ACC112 (cell line): Measurements from ENCODE around the gene MYL10.
"Not testable (repeated sequence)": the region's sequence is repeated elsewhere in the genome, so short reads cannot be mapped to it uniquely, and the experiment has no call there.

Source experiments
- H2AFZ ChIP-seq: fragments of 200-600 bp; sonication (generic); one replicate; pipeline ENCODE4 v1.6.0; 2017; ENCODE audit warnings: antibody characterized with exemption, low read length; ENCODE audit not compliant: unreplicated experiment
- H3K27ac ChIP-seq: fragments of 200-600 bp; sonication (generic); 2 replicates; pipeline ENCODE4 v1.5.1; 2014; ENCODE audit warnings: low read depth, mild to moderate bottlenecking, antibody characterized with exemption, low read length, moderate library complexity
- H3K27me3 ChIP-seq: fragments of 200-600 bp; sonication (generic); 2 replicates; pipeline ENCODE4 v1.6.1; 2014; ENCODE audit warnings: mild to moderate bottlenecking, antibody characterized with exemption, low read length, moderate library complexity, mixed read lengths; ENCODE audit not compliant: insufficient read depth
- H3K36me3 ChIP-seq: fragments of 200-600 bp; sonication (generic); 2 replicates; pipeline ENCODE4 v1.6.1; 2016; ENCODE audit warnings: mild to moderate bottlenecking, antibody characterized with exemption, low read length, moderate library complexity, mixed read lengths; ENCODE audit not compliant: insufficient read depth
- H3K4me1 ChIP-seq: fragments of 200-600 bp; sonication (generic); one replicate; pipeline ENCODE4 v1.6.1; 2016; ENCODE audit warnings: low read length, mixed read lengths; ENCODE audit not compliant: insufficient read depth, unreplicated experiment, control insufficient read depth
- H3K4me3 ChIP-seq: fragments of 200-600 bp; sonication (generic); 2 replicates; pipeline ENCODE4 v1.5.1; 2014; ENCODE audit warnings: mild to moderate bottlenecking, low read depth, low read length
- H3K79me2 ChIP-seq: fragments of 200-600 bp; sonication (generic); one replicate; pipeline ENCODE4 v1.6.0; 2016; ENCODE audit warnings: low read length; ENCODE audit not compliant: control insufficient read depth, unreplicated experiment, insufficient read depth

The MYL10 gene

DNA sequence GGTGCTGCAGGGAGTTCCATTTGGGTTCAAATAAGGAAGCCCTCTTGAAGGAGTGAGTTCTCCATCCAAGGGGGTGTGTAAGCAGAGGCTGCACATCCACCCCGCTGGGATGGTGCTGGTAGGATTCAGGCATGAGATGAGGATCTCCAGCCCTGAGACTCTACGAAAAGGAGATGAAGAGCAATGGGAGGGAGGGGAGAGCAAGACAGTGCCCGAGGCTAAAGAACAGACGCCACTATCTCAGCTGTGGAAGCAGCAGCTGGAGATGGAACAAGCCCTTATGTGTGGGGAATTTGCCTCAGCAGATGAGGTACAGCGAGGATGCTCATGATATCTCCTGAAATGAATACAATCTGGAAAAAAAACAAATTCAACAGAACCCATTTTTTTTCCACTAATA lies 28.1 kb upstream of the MYL10 start:
- Histone ChIP-seq H2AFZ (no peak overlapping the region), H3K79me2 (no peaks in the 10 kb centered on the region), H3K27me3 (peaks cover 44% of the 10 kb centered on the region), H3K4me3 (no peak overlapping the region), H3K4me1 (no peaks in the 10 kb centered on the region), H3K36me3 (no peaks in the 10 kb centered on the region), H3K27ac (no peak overlapping the region)

DNA sequence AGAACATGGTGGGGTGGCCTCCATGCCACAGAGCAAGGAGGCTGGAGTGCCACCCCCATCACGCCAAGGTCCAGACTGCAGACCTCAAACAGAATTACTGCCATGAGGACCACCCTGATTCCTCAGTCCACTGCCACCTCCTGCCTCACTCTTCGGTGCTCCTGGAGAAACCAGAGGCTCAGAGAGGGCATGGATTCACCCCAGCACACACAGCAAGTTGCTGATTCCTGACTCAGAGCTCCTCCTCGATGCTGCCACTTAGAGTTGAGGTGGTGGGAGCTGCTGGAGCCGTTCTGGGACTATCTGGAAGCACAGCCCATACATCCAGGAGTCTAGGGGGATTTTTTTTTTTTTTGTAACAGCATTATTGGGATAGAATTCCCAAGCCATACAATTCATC lies 22.0 kb upstream of the MYL10 start:
- Histone ChIP-seq H3K36me3 (no peaks in the 10 kb centered on the region), H3K27ac (no peak overlapping the region), H3K79me2 (no peaks in the 10 kb centered on the region), H3K4me1 (no peaks in the 10 kb centered on the region), H3K27me3 (peaks cover 16% of the 10 kb centered on the region), H3K4me3 (no peak overlapping the region), H2AFZ (no peak overlapping the region)

GRCh38 chr7:101650579-101651081 lies 21.5 kb upstream of the MYL10 start:
- Histone ChIP-seq H3K4me3 (no peak overlapping the region), H2AFZ (no peak overlapping the region), H3K79me2 (no peaks in the 10 kb centered on the region), H3K4me1 (no peaks in the 10 kb centered on the region), H3K27ac (no peak overlapping the region), H3K27me3 (peaks cover 12% of the 10 kb centered on the region), H3K36me3 (no peaks in the 10 kb centered on the region)

DNA sequence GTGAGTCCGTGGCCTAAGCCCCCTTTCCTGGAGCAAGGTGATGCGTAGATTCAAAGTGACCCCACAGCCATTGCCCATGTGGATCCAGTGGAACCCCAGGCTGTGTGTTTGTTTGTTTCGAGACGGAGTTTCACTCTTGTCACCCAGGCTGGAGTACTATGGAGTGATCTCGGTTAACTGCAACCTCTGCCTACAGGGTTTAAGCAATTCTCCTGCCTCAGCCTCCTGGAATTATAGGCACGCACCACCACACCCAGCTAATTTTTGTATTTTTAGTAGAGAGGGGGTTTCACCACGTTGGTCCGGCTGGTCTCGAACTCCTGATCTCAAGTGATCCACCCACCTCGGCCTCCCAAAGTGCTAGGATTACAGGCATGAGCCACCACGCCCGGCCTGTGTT lies 18.8 kb upstream of the MYL10 start:
- H3K27ac ChIP-seq, H3K4me3 ChIP-seq, H3K4me1 ChIP-seq, H3K79me2 ChIP-seq, H3K36me3 ChIP-seq, H2AFZ ChIP-seq: not testable (repeated sequence)
- H3K27me3 ChIP-seq = peaks cover 12% of the 10 kb centered on the region

DNA sequence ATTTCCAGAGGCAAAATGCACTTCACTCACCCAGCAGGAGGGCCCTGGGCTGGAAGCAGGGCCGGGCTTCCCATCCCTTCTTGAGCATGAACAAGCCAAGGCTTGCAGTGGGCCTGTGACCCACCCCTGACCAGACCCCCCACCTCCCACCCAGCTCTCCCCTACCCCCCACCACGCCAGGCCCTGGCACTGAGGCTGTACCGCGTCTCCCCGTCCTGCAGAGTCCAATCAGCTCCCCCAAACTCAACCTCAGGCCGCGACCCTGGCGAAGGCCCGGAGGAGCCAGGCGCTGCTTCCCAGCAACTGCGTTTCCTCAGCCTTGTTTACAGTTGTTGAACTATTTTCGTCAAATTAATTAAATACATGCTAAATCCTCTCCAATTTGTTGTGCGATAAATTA lies 16.9 kb upstream of the MYL10 start:
- Histone ChIP-seq H3K4me3 (no peak overlapping the region), H3K79me2 (no peaks in the 10 kb centered on the region), H3K4me1 (no peaks in the 10 kb centered on the region), H2AFZ (no peak overlapping the region), H3K36me3 (no peaks in the 10 kb centered on the region), H3K27ac (no peak overlapping the region), H3K27me3 (peaks cover 5% of the 10 kb centered on the region; the same call in 1 of the 2 replicates)

- H3K4me3 ChIP-seq = no peak overlapping the region
- peaks cover 5% of the 10 kb centered on the region; the same call in 1 of the 2 replicates for H3K27me3 ChIP-seq
- no peaks in the 10 kb centered on the region for H3K36me3 ChIP-seq
- H3K27ac ChIP-seq = no peak overlapping the region
- H3K79me2 ChIP-seq = no peaks in the 10 kb centered on the region
- no peaks in the 10 kb centered on the region for H3K4me1 ChIP-seq
- H2AFZ ChIP-seq = no peak overlapping the region
Observed at GRCh38 chr7:101644879-101645278, 15.8 kb upstream of the MYL10 start.

GRCh38 chr7:101639127-101639526 lies 10.0 kb upstream of the MYL10 start:
- not testable (repeated sequence) for H3K79me2 ChIP-seq, H3K27me3 ChIP-seq, H3K4me1 ChIP-seq, H3K36me3 ChIP-seq, H3K4me3 ChIP-seq, H3K27ac ChIP-seq, H2AFZ ChIP-seq

- Histone ChIP-seq H3K4me3 (no peak overlapping the region), H3K36me3 (no peaks in the 10 kb centered on the region), H3K27ac (no peak overlapping the region), H3K4me1 (peaks cover 6% of the 10 kb centered on the region), H3K27me3 (no peaks in the 10 kb centered on the region), H2AFZ (no peak overlapping the region), H3K79me2 (no peaks in the 10 kb centered on the region)
Observed at GRCh38 chr7:101636822-101637623, 7.9 kb upstream of the MYL10 start.

DNA sequence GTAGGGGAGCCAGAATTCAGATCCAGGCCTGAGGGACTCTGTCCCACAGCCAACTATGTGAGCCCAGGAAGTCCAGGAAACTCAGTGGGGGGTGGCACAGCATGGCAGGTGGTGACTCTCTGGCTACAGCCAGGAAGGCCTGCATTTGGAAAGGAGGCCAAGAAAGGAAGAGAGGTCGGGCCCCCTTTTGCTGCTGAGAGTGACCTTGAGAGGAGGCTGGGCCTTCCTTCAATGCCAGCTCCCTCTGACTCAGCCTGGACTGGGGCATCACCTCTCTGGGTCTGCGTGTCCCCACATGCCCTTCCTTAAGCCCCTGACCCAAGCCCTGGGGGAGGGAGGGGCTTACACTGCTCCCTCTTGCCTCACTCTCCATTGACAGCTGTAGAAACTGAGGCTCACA lies 6.4 kb upstream of the MYL10 start:
- H3K4me3 ChIP-seq = no peak overlapping the region
- no peak overlapping the region for H2AFZ ChIP-seq
- H3K4me1 ChIP-seq = peaks cover 18% of the 10 kb centered on the region
- H3K79me2 ChIP-seq = no peaks in the 10 kb centered on the region
- H3K27ac ChIP-seq = no peak overlapping the region
- no peaks in the 10 kb centered on the region for H3K36me3 ChIP-seq
- H3K27me3 ChIP-seq = no peaks in the 10 kb centered on the region

DNA sequence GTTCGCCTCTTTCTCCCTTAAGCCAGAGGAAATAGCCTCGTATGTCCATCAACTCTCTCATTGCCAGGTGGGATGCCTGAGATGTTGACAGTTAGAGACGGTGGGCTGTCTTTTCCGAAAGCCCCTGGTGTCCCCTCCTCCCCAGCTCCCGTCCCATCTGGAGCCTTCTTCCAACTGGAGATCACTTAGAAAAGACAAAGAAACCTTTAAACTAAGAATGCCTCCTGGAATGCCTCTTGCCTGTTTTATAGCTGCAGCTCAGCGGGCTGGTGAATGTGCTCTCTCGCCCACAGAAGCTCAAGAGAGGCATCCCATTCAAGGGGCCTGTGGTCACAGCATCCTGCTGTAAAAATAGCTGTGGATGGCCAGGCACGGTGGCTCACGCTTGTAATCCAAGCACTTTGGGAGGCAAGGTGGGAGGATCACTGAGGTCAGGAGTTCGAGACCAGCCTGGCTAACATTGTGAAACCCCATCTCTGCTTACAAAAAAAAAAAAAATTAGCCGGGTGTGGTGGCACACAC lies 5.2 kb upstream of the MYL10 start:
- peaks cover 18% of the 10 kb centered on the region for H3K4me1 ChIP-seq
- H2AFZ ChIP-seq = no peak overlapping the region
- no peaks in the 10 kb centered on the region for H3K36me3 ChIP-seq
- no peaks in the 10 kb centered on the region for H3K79me2 ChIP-seq
- no peak overlapping the region for H3K4me3 ChIP-seq
- H3K27me3 ChIP-seq = no peaks in the 10 kb centered on the region
- no peak overlapping the region for H3K27ac ChIP-seq

GRCh38 chr7:101633511-101633910 lies 4.4 kb upstream of the MYL10 start:
- H3K27ac ChIP-seq = no peak overlapping the region
- peaks cover 18% of the 10 kb centered on the region for H3K4me1 ChIP-seq
- H3K4me3 ChIP-seq = no peak overlapping the region
- H3K27me3 ChIP-seq = no peaks in the 10 kb centered on the region
- no peaks in the 10 kb centered on the region for H3K79me2 ChIP-seq
- H3K36me3 ChIP-seq = no peaks in the 10 kb centered on the region
- no peak overlapping the region for H2AFZ ChIP-seq
